HFFc6 (cell line): Measurements from ENCODE around the gene C17orf114. TPM values are rescaled to one million over a fixed set of nuclear protein-coding genes. Genes with fewer than 3 reads are reported as not detected.

ENCODE experiments used
- total RNA-seq, 6 experiments: library from RNA; stranded (reverse); fragmentation: NEBNext Ultra II Directional; extraction: Animal tissue kit (Norgen Biotek cat#: 25700); gene quantifications; 2 replicates in 1 of 6; 3 replicates in 5 of 6; pipeline ENCODE4 v1.2.3, GENCODE V29; 2021

Gene C17orf114

Other genes with a start within 250 kb of the C17orf114 start
- 10 to 100 TPM; 65.9 to 80.8 (median 71.8) TPM for gene MYBBP1A, start 246.9 kb downstream of the C17orf114 start, total RNA-seq
- gene GGT6, start 241.8 kb downstream of the C17orf114 start, total RNA-seq: not detected
- gene SMTNL2, start 217.8 kb downstream of the C17orf114 start, total RNA-seq: not detected
- gene ALOX15, start 160.7 kb downstream of the C17orf114 start, total RNA-seq: not detected
- 10 to 100 TPM; 52.8 to 64.9 (median 60.5) TPM for gene PELP1, start 98.2 kb downstream of the C17orf114 start, total RNA-seq
- gene ARRB2, start 91.7 kb downstream of the C17orf114 start, total RNA-seq: 10 to 100 TPM in 2 of 6 experiments, 1 to 10 TPM in 4; 8.0 to 10.7 (median 9.1) TPM
- gene MED11, start 70.9 kb downstream of the C17orf114 start, total RNA-seq: 10 to 100 TPM; 15.3 to 19.1 (median 17.4) TPM
- gene ZMYND15, start 62.5 kb downstream of the C17orf114 start, total RNA-seq: not detected
- under 1 TPM; 0.31 to 0.92 (median 0.62) TPM for gene CXCL16, start 62.4 kb downstream of the C17orf114 start, total RNA-seq
- gene TM4SF5, start 30.4 kb downstream of the C17orf114 start, total RNA-seq: not detected
- gene VMO1, start 16.0 kb downstream of the C17orf114 start, total RNA-seq: under 1 TPM in 3 of 6 experiments, not detected in 3; 0.23 to 0.34 (median 0.31) TPM
- not detected for gene GLTPD2, start 13.4 kb downstream of the C17orf114 start, total RNA-seq
- 100 to 1,000 TPM; 216 to 280 (median 237) TPM for gene PSMB6, start 6.2 kb downstream of the C17orf114 start, total RNA-seq
- 10 to 100 TPM; 14.9 to 21.8 (median 19.4) TPM for gene PLD2, start 4.8 kb upstream of the C17orf114 start, total RNA-seq
- gene MINK1, start 31.0 kb upstream of the C17orf114 start, total RNA-seq: 10 to 100 TPM; 68.5 to 82.4 (median 71.6) TPM
- gene C17orf107, start 97.2 kb upstream of the C17orf114 start, total RNA-seq: 1 to 10 TPM in 4 of 6 experiments, under 1 TPM in 2; 0.95 to 1.6 (median 1.4) TPM
- gene CHRNE, start 100.8 kb upstream of the C17orf114 start, total RNA-seq: under 1 TPM in 3 of 6 experiments, not detected in 3; 0.07 to 0.15 (median 0.07) TPM
- gene GP1BA, start 129.9 kb upstream of the C17orf114 start, total RNA-seq: not detected
- 10 to 100 TPM; 61.9 to 78.6 (median 64.4) TPM for gene SLC25A11, start 137.7 kb upstream of the C17orf114 start, total RNA-seq
- gene RNF167, start 137.9 kb upstream of the C17orf114 start, total RNA-seq: 100 to 1,000 TPM in 3 of 6 experiments, 10 to 100 TPM in 3; 88.3 to 122 (median 97.6) TPM
- 1,000 to 10,000 TPM; 1,630 to 1,970 (median 1,832) TPM for gene PFN1, start 146.2 kb upstream of the C17orf114 start, total RNA-seq
- 1 to 10 TPM; 1.9 to 4.6 (median 3.2) TPM for gene ENO3, start 148.8 kb upstream of the C17orf114 start, total RNA-seq
- 10 to 100 TPM; 59.4 to 76.9 (median 65.6) TPM for gene SPAG7, start 165.5 kb upstream of the C17orf114 start, total RNA-seq
- 10 to 100 TPM; 48.9 to 60.8 (median 54.1) TPM for gene CAMTA2, start 185.3 kb upstream of the C17orf114 start, total RNA-seq
- gene INCA1, start 195.2 kb upstream of the C17orf114 start, total RNA-seq: 1 to 10 TPM in 4 of 6 experiments, under 1 TPM in 2; 0.66 to 1.5 (median 1.0) TPM
- gene KIF1C, start 195.6 kb upstream of the C17orf114 start, total RNA-seq: 100 to 1,000 TPM; 174 to 200 (median 178) TPM
- gene SLC52A1, start 233.1 kb upstream of the C17orf114 start, total RNA-seq: under 1 TPM in 1 of 6 experiments, not detected in 5; 0.12 TPM